Nephron progenitor cell (in vitro differentiated cells): ENCODE measurements around the gene SGPL1.

Experiments used
- DNase-seq: peaks from one replicate; pipeline ENCODE4 v3.0.0; 2021
- H3K27ac Mint-ChIP-seq: 2 replicates; pipeline ENCODE4 v1.8.0; 2021; ENCODE audit warnings: mild to moderate bottlenecking, moderate library complexity, mixed read lengths
- H3K27me3 Mint-ChIP-seq: 2 replicates; pipeline ENCODE4 v1.8.0; 2021; ENCODE audit warnings: mild to moderate bottlenecking, low read depth, mixed read lengths; ENCODE audit not compliant: poor library complexity
- H3K36me3 Mint-ChIP-seq: 2 replicates; pipeline ENCODE4 v1.8.0; 2021; ENCODE audit warnings: low read depth, mixed read lengths
- H3K4me1 Mint-ChIP-seq: 2 replicates; pipeline ENCODE4 v1.8.0; 2021; ENCODE audit warnings: mixed read lengths
- H3K4me3 Mint-ChIP-seq: 2 replicates; pipeline ENCODE4 v1.8.0; 2021; ENCODE audit warnings: mild to moderate bottlenecking, moderate library complexity, mixed read lengths
- H3K9me3 Mint-ChIP-seq: 2 replicates; pipeline ENCODE4 v1.8.0; 2021; ENCODE audit warnings: mild to moderate bottlenecking, moderate library complexity, mixed read lengths
- CTCF ChIP-seq: fragments of 200-600 bp; sonication (generic); IDR thresholded peaks from 2 replicates; pipeline ENCODE4 v1.5.0; 2021; ENCODE audit warnings: antibody characterized with exemption

The SGPL1 gene

DNA sequence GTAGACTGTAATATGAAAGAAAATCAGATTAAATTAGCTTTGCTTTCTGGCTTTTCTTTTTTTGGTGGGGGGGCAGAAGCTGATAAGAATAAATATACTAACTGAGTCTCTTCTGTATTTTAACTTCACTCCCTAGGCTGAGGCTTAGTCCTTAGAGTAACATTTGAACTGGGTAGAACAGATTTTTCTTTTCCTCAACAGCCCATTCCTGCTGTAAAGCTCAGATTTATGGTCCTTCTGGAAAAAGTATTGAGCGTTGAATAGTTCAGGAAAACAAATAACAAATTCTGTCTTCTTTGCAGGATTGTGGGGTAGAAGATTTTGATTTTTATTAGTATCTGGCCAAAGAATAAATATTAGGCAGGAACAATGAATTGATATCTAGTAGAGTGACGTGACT is 17.9 kb downstream of the SGPL1 start:
- Mint-ChIP-seq H3K9me3 (peaks cover 8% of the 10 kb centered on the region), H3K4me1 (peaks cover 24% of the 10 kb centered on the region), H3K27me3 (no peaks in the 10 kb centered on the region)

DNA sequence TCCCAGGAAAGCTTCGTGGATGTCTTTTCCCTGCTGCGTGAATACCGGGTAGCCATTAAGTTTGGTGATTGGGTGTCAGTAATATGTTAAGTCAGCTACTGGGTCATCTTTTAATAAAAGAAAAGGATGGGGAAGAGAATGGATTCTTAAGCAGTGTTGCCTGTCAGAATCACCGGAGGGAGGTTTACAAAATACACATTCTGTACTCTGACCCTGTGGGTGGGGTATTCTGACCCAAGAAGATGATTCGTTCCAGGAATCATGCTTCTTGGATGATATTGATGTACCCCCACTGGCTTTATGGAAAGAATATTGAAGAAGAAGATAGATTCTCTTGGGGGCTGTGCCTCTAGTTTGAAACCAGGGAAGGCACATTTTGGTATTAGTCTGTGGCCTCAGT is 18.3 kb downstream of the SGPL1 start:
- no peak for DNase-seq
- Mint-ChIP-seq H3K9me3 (peaks cover 8% of the 10 kb centered on the region), H3K4me1 (peaks cover 20% of the 10 kb centered on the region), H3K4me3 (no peak overlapping the region), H3K27me3 (no peaks in the 10 kb centered on the region), H3K36me3 (peaks cover 57% of the 10 kb centered on the region), H3K27ac (no peak overlapping the region)
- TF ChIP-seq CTCF: no peak

More for the DNA sequence above, 17.9 kb downstream of the SGPL1 start:
- Mint-ChIP-seq H3K4me3 (no peak overlapping the region), H3K27ac (no peak overlapping the region), H3K36me3 (peaks cover 53% of the 10 kb centered on the region)
- no peak for TF ChIP-seq CTCF
- DNase-seq: no peak

GRCh38 chr10:70834441-70835151 is 18.8 kb downstream of the SGPL1 start:
- no peaks in the 10 kb centered on the region for H3K27me3 Mint-ChIP-seq
- peaks cover 8% of the 10 kb centered on the region for H3K9me3 Mint-ChIP-seq
- no peak overlapping the region for H3K4me3 Mint-ChIP-seq
- TF ChIP-seq CTCF: no peak
- H3K36me3 Mint-ChIP-seq: peaks cover 62% of the 10 kb centered on the region
- H3K27ac Mint-ChIP-seq: no peak overlapping the region
- no peak for DNase-seq
- peaks cover 14% of the 10 kb centered on the region for H3K4me1 Mint-ChIP-seq

DNA sequence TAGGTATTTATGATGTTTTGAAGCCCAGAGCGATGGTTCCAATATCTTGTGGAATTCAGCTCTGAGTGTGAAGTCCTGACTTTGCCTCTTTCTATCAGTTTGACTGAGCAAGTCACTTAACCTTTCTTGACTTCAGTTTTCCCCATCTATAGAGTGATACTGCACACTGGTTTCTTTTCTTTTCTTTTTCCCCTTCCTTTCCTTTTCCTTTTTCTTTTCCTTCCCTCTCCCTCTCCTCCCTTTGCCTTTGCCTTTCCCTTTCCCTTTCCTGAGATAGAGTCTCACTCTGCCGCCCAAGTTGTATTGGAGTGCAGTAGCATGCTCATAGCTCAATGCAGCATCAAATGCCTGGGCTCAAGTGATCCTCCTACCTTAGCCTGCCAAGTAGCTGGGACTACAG is 20.6 kb downstream of the SGPL1 start:
- Mint-ChIP-seq H3K9me3 (peaks cover 8% of the 10 kb centered on the region), H3K27ac (no peak overlapping the region)
- no peak for TF ChIP-seq CTCF

GRCh38 chr10:70837660-70838059 is 21.9 kb downstream of the SGPL1 start:
- no peak overlapping the region for H3K4me3 Mint-ChIP-seq
- H3K9me3 Mint-ChIP-seq: peaks cover 8% of the 10 kb centered on the region
- no peak overlapping the region for H3K27ac Mint-ChIP-seq
- H3K36me3 Mint-ChIP-seq: peaks cover 77% of the 10 kb centered on the region
- no peak for DNase-seq
- peaks cover 13% of the 10 kb centered on the region for H3K4me1 Mint-ChIP-seq
- no peak for TF ChIP-seq CTCF
- no peaks in the 10 kb centered on the region for H3K27me3 Mint-ChIP-seq

More for the DNA sequence above, 20.6 kb downstream of the SGPL1 start:
- no peak overlapping the region for H3K4me3 Mint-ChIP-seq
- H3K4me1 Mint-ChIP-seq: peaks cover 14% of the 10 kb centered on the region
- no peaks in the 10 kb centered on the region for H3K27me3 Mint-ChIP-seq
- DNase-seq: no peak
- H3K36me3 Mint-ChIP-seq: peaks cover 65% of the 10 kb centered on the region

- Mint-ChIP-seq H3K4me3 (no peak overlapping the region), H3K27ac (no peak overlapping the region), H3K4me1 (peaks cover 7% of the 10 kb centered on the region), H3K27me3 (no peaks in the 10 kb centered on the region), H3K36me3 (peaks cover 84% of the 10 kb centered on the region), H3K9me3 (peaks cover 8% of the 10 kb centered on the region)
- DNase-seq: no peak
- no peak for TF ChIP-seq CTCF
Observed at GRCh38 chr10:70838270-70838805, 22.6 kb downstream of the SGPL1 start.
